Neural cell (in vitro differentiated cells): Measurements from ENCODE around the gene GLUL. TPM values are rescaled to one million over a fixed set of nuclear protein-coding genes. Genes with fewer than 3 reads are reported as not detected.
"Not testable (repeated sequence)": the region's sequence is repeated elsewhere in the genome, so short reads cannot be mapped to it uniquely, and the experiment has no call there.

Experiments used
- H2AFZ ChIP-seq: fragments of 200-600, 300-800 bp; sonication (generic), shearing (Covaris generic); 2 replicates; pipeline ENCODE4 v1.6.0; 2014; ENCODE audit warnings: low read depth, mild to moderate bottlenecking, antibody characterized with exemption, low read length, moderate library complexity
- H3F3A ChIP-seq: fragments of 200-600 bp; shearing (Covaris generic); 2 replicates; pipeline ENCODE4 v1.6.1; 2016; ENCODE audit warnings: mild to moderate bottlenecking, moderate library complexity, mixed read lengths, antibody characterized with exemption, low read length; ENCODE audit not compliant: insufficient read depth, poor library complexity, severe bottlenecking
- H3K27ac ChIP-seq: fragments of 200-600, 300-800 bp; sonication (generic), shearing (Covaris generic); 2 replicates; pipeline ENCODE4 v1.5.1; 2014; ENCODE audit warnings: mild to moderate bottlenecking, low read length, moderate library complexity
- H3K27me3 ChIP-seq: fragments of 300-800, 200-600 bp; sonication (generic), shearing (Covaris generic); 2 replicates; pipeline ENCODE4 v1.6.0; 2014; ENCODE audit warnings: mild to moderate bottlenecking, low read depth, low read length, moderate library complexity; ENCODE audit not compliant: insufficient read depth
- H3K36me3 ChIP-seq: fragments of 300-800, 200-600 bp; sonication (generic), shearing (Covaris generic); 2 replicates; pipeline ENCODE4 v1.5.1; 2014; ENCODE audit warnings: mild to moderate bottlenecking, antibody characterized with exemption, low read length, moderate library complexity; ENCODE audit not compliant: insufficient read depth
- H3K4me2 ChIP-seq: fragments of 300-800, 200-600 bp; sonication (generic), shearing (Covaris generic); 2 replicates; pipeline ENCODE4 v1.6.0; 2014; ENCODE audit warnings: mild to moderate bottlenecking, low read length
- H3K4me3 ChIP-seq: fragments of 300-800, 200-600 bp; sonication (generic), shearing (Covaris generic); 2 replicates; pipeline ENCODE4 v1.5.1; 2014; ENCODE audit warnings: mild to moderate bottlenecking, low read length, moderate library complexity
- H3K79me2 ChIP-seq: fragments of 200-600 bp; shearing (Covaris generic); replicated peaks from 2 replicates; pipeline ENCODE4 v1.6.0; 2014; ENCODE audit warnings: mild to moderate bottlenecking, low read length, moderate library complexity; ENCODE audit not compliant: insufficient read depth
- H3K9ac ChIP-seq: fragments of 300-800, 200-600 bp; sonication (generic), shearing (Covaris generic); 2 replicates; pipeline ENCODE4 v1.6.1; 2016; ENCODE audit warnings: mild to moderate bottlenecking, low read length, mixed read lengths
- H3K9me2 ChIP-seq: fragments of 200-600 bp; shearing (Covaris generic); 2 replicates; pipeline ENCODE4 v1.6.1; 2016; ENCODE audit warnings: mild to moderate bottlenecking, low read length, mixed read lengths; ENCODE audit not compliant: insufficient read depth
- H3K9me3 ChIP-seq: fragments of 200-600, 300-800 bp; sonication (generic), shearing (Covaris generic); 2 replicates; pipeline ENCODE4 v1.6.1; 2016; ENCODE audit warnings: mild to moderate bottlenecking, mixed run types, low read length, moderate library complexity, mixed read lengths
- H4K20me1 ChIP-seq: fragments of 200-600 bp; shearing (Covaris generic); 2 replicates; pipeline ENCODE4 v1.6.1; 2016; ENCODE audit warnings: mild to moderate bottlenecking, mixed run types; ENCODE audit not compliant: insufficient read depth
- CTCF ChIP-seq: fragments of 450-650 bp; IDR thresholded peaks from 2 replicates; pipeline ENCODE4 v1.5.1; 2014; ENCODE audit warnings: antibody characterized with exemption, mild to moderate bottlenecking, moderate library complexity; ENCODE audit not compliant: poor library complexity, severe bottlenecking
- EP300 ChIP-seq: fragments of 450-650 bp; conservative IDR thresholded peaks from 2 replicates; pipeline ENCODE4 v1.6.1; 2014; ENCODE audit warnings: antibody characterized with exemption, mild to moderate bottlenecking, moderate library complexity; ENCODE audit not compliant: poor library complexity, severe bottlenecking
- EZH2 ChIP-seq: fragments of 200-600, 300-800 bp; shearing (Covaris generic), sonication (generic); IDR thresholded peaks from 2 replicates; pipeline ENCODE4 v1.6.1; 2014; ENCODE audit warnings: antibody characterized with exemption, low read length, borderline replicate concordance, mild to moderate bottlenecking; ENCODE audit not compliant: insufficient read depth, poor library complexity, severe bottlenecking
- MXI1 ChIP-seq: fragments of 450-650 bp; conservative IDR thresholded peaks from 2 replicates; pipeline ENCODE4 v1.6.1; 2014; ENCODE audit warnings: antibody characterized with exemption, mild to moderate bottlenecking; ENCODE audit not compliant: poor library complexity, severe bottlenecking
- POLR2AphosphoS5 ChIP-seq: IDR thresholded peaks from 2 replicates; pipeline ENCODE4 v1.6.1; 2012
- RAD21 ChIP-seq: fragments of 450-650 bp; conservative IDR thresholded peaks from 2 replicates; pipeline ENCODE4 v1.6.1; 2014; ENCODE audit warnings: antibody characterized with exemption, mild to moderate bottlenecking, moderate library complexity
- REST ChIP-seq: IDR thresholded peaks from 2 replicates; pipeline ENCODE4 v1.6.1; 2012; ENCODE audit warnings: borderline replicate concordance
- SMC3 ChIP-seq: fragments of 450-650 bp; conservative IDR thresholded peaks from 2 replicates; pipeline ENCODE4 v1.6.1; 2014; ENCODE audit warnings: antibody characterized with exemption, mild to moderate bottlenecking, moderate library complexity; ENCODE audit not compliant: poor library complexity
- TAF1 ChIP-seq: IDR thresholded peaks from 2 replicates; pipeline ENCODE4 v1.6.1; 2012; ENCODE audit warnings: low read depth
- polyA plus RNA-seq: library from polyadenylated mRNA; depleted of rRNA; stranded (reverse); fragments of >200 nt; gene quantifications from 2 replicates; pipeline ENCODE4 v1.2.3, GENCODE V29; 2014

Gene GLUL
- polyA plus RNA-seq, 1 donor from 2014 or later, result 219 TPM

GRCh38 chr1:182335771-182336566 lies 55.6 kb downstream of the GLUL start:
- TF ChIP-seq CTCF (no peak), EZH2 (no peak), REST (no peak), POLR2AphosphoS5 (no peak), MXI1 (no peak), RAD21 (no peak), TAF1 (no peak), EP300 (no peak), SMC3 (no peak)
- Histone ChIP-seq H3K36me3 (no peaks in the 10 kb centered on the region), H3K27me3 (no peaks in the 10 kb centered on the region), H3K27ac (no peak overlapping the region), H2AFZ (no peak overlapping the region), H3K79me2 (no peaks in the 10 kb centered on the region), H4K20me1 (no peaks in the 10 kb centered on the region), H3K4me2 (no peak overlapping the region), H3K4me3 (no peak overlapping the region), H3K9ac (no peak overlapping the region), H3F3A (no peaks in the 10 kb centered on the region), H3K9me3 (no peaks in the 10 kb centered on the region), H3K9me2 (no peaks in the 10 kb centered on the region)

- H3F3A ChIP-seq, H3K27ac ChIP-seq, H3K27me3 ChIP-seq, H3K9me2 ChIP-seq, H3K4me3 ChIP-seq, H3K9me3 ChIP-seq, H3K79me2 ChIP-seq, H3K9ac ChIP-seq, H3K4me2 ChIP-seq, H2AFZ ChIP-seq, H4K20me1 ChIP-seq, H3K36me3 ChIP-seq: not testable (repeated sequence)
Observed at GRCh38 chr1:182333071-182333571, 58.5 kb downstream of the GLUL start.
